WTC11 (cell line): Measurements from ENCODE around the gene HOMER2.

Experiments used
- CBFB ChIP-seq: sonication (generic); formaldehyde crosslinking; IDR thresholded peaks from 2 replicates; pipeline ENCODE4 v1.8.1; 2022; ENCODE audit warnings: mild to moderate bottlenecking, low read depth, missing genetic modification reagents
- FOXJ3 ChIP-seq: sonication (generic); formaldehyde crosslinking; IDR thresholded peaks from 2 replicates; pipeline ENCODE4 v1.9.0; 2021; ENCODE audit warnings: missing genetic modification reagents, mild to moderate bottlenecking, borderline replicate concordance
- MXD4 ChIP-seq: fragments of 250-450 bp; sonication (Bioruptor Pico); IDR thresholded peaks from 2 replicates; pipeline ENCODE4 v1.8.0; 2021; ENCODE audit warnings: mild to moderate bottlenecking, moderate library complexity, borderline replicate concordance
- NFYB ChIP-seq: sonication (generic); formaldehyde crosslinking; conservative IDR thresholded peaks from 2 replicates; pipeline ENCODE4 v1.8.0; 2022; ENCODE audit warnings: low read depth, missing genetic modification reagents
- NR3C1 ChIP-seq: sonication (generic); formaldehyde crosslinking; conservative IDR thresholded peaks from 2 replicates; pipeline ENCODE4 v1.8.1; 2023; ENCODE audit warnings: low read depth, mild to moderate bottlenecking, missing genetic modification reagents
- RELA ChIP-seq: sonication (generic); formaldehyde crosslinking; IDR thresholded peaks from 2 replicates; pipeline ENCODE4 v1.8.1; 2022; ENCODE audit warnings: missing genetic modification reagents, mild to moderate bottlenecking, borderline replicate concordance
- SMAD3 ChIP-seq: sonication (generic); formaldehyde crosslinking; IDR thresholded peaks from 2 replicates; pipeline ENCODE4 v1.8.0; 2022; ENCODE audit warnings: missing genetic modification reagents, mild to moderate bottlenecking, borderline replicate concordance
- TEAD4 ChIP-seq: sonication (generic); formaldehyde crosslinking; IDR thresholded peaks from 2 replicates; pipeline ENCODE4 v1.8.0; 2022; ENCODE audit warnings: mild to moderate bottlenecking, missing genetic modification reagents
- TF ChIP-seq, protein P1 (sequence below): sonication (generic); formaldehyde crosslinking; IDR thresholded peaks from 2 replicates; pipeline ENCODE4 v1.8.0; 2022; ENCODE audit warnings: mild to moderate bottlenecking, missing genetic modification reagents
- TF ChIP-seq, protein P2 (sequence below): fragments of 200-600 bp; IDR thresholded peaks from 2 replicates; pipeline ENCODE4 v1.8.0; 2022; ENCODE audit warnings: antibody characterized with exemption
- TF ChIP-seq, protein P3 (sequence below): sonication (generic); formaldehyde crosslinking; IDR thresholded peaks from 2 replicates; pipeline ENCODE4 v1.8.1; 2023; ENCODE audit warnings: mild to moderate bottlenecking, missing genetic modification reagents
- TF ChIP-seq, protein P4 (sequence below): sonication (generic); formaldehyde crosslinking; IDR thresholded peaks from 2 replicates; pipeline ENCODE4 v1.8.1; 2022; ENCODE audit warnings: low read depth, missing genetic modification reagents, borderline replicate concordance
- TF ChIP-seq, protein P5 (sequence below): sonication (generic); formaldehyde crosslinking; IDR thresholded peaks from 2 replicates; pipeline ENCODE4 v1.8.0; 2022; ENCODE audit warnings: mild to moderate bottlenecking, missing genetic modification reagents

DNA sequence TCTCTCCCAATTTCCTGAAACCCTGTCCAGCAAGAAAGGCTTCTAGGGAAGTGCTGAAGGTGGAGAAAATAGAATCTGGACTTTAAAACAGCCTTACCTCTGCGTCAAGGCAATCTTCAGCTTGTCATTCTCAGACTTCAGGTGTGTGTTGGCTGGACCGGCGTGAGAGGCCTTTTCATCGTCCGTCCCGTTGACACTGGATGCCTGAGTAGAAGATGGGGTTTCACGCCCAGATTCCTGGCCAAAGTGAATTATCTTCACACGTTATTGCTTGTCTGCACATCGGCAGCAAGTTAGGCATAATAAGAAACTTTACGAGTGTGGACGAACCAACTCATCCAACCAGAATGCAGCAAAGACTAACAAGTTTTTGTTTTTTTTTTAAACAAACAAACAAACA, 93.6 kb downstream of the HOMER2 start:
- TF ChIP-seq, protein P1, sequence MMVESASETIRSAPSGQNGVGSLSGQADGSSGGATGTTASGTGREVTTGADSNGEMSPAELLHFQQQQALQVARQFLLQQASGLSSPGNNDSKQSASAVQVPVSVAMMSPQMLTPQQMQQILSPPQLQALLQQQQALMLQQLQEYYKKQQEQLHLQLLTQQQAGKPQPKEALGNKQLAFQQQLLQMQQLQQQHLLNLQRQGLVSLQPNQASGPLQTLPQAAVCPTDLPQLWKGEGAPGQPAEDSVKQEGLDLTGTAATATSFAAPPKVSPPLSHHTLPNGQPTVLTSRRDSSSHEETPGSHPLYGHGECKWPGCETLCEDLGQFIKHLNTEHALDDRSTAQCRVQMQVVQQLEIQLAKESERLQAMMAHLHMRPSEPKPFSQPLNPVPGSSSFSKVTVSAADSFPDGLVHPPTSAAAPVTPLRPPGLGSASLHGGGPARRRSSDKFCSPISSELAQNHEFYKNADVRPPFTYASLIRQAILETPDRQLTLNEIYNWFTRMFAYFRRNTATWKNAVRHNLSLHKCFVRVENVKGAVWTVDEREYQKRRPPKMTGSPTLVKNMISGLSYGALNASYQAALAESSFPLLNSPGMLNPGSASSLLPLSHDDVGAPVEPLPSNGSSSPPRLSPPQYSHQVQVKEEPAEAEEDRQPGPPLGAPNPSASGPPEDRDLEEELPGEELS, result no peak
- TF ChIP-seq, protein P2, sequence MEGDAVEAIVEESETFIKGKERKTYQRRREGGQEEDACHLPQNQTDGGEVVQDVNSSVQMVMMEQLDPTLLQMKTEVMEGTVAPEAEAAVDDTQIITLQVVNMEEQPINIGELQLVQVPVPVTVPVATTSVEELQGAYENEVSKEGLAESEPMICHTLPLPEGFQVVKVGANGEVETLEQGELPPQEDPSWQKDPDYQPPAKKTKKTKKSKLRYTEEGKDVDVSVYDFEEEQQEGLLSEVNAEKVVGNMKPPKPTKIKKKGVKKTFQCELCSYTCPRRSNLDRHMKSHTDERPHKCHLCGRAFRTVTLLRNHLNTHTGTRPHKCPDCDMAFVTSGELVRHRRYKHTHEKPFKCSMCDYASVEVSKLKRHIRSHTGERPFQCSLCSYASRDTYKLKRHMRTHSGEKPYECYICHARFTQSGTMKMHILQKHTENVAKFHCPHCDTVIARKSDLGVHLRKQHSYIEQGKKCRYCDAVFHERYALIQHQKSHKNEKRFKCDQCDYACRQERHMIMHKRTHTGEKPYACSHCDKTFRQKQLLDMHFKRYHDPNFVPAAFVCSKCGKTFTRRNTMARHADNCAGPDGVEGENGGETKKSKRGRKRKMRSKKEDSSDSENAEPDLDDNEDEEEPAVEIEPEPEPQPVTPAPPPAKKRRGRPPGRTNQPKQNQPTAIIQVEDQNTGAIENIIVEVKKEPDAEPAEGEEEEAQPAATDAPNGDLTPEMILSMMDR, result no peak
- TF ChIP-seq, protein P3, sequence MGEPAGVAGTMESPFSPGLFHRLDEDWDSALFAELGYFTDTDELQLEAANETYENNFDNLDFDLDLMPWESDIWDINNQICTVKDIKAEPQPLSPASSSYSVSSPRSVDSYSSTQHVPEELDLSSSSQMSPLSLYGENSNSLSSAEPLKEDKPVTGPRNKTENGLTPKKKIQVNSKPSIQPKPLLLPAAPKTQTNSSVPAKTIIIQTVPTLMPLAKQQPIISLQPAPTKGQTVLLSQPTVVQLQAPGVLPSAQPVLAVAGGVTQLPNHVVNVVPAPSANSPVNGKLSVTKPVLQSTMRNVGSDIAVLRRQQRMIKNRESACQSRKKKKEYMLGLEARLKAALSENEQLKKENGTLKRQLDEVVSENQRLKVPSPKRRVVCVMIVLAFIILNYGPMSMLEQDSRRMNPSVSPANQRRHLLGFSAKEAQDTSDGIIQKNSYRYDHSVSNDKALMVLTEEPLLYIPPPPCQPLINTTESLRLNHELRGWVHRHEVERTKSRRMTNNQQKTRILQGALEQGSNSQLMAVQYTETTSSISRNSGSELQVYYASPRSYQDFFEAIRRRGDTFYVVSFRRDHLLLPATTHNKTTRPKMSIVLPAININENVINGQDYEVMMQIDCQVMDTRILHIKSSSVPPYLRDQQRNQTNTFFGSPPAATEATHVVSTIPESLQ (CRISPR knock-in tag), result no peak
- TF ChIP-seq, protein P4, sequence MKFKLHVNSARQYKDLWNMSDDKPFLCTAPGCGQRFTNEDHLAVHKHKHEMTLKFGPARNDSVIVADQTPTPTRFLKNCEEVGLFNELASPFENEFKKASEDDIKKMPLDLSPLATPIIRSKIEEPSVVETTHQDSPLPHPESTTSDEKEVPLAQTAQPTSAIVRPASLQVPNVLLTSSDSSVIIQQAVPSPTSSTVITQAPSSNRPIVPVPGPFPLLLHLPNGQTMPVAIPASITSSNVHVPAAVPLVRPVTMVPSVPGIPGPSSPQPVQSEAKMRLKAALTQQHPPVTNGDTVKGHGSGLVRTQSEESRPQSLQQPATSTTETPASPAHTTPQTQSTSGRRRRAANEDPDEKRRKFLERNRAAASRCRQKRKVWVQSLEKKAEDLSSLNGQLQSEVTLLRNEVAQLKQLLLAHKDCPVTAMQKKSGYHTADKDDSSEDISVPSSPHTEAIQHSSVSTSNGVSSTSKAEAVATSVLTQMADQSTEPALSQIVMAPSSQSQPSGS (CRISPR knock-in tag), result no peak
- TF ChIP-seq CBFB (CRISPR knock-in tag), result no peak
- TF ChIP-seq SMAD3 (CRISPR knock-in tag), result no peak
- no peak for TF ChIP-seq NFYB (CRISPR knock-in tag)
- no peak for TF ChIP-seq FOXJ3 (CRISPR knock-in tag)
- TF ChIP-seq, protein P5, sequence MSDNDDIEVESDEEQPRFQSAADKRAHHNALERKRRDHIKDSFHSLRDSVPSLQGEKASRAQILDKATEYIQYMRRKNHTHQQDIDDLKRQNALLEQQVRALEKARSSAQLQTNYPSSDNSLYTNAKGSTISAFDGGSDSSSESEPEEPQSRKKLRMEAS (CRISPR knock-in tag), result no peak
- no peak for TF ChIP-seq RELA (CRISPR knock-in tag)
- TF ChIP-seq TEAD4 (CRISPR knock-in tag), result no peak
- no peak for TF ChIP-seq MXD4
- no peak for TF ChIP-seq NR3C1 (CRISPR knock-in tag)
